ENCODE measurements around the gene INO80B.

The INO80B gene

GRCh38 chr2:74424139-74424992 lies 30.5 kb upstream of the INO80B start:
- DNase-seq = no peak
- in situ Hi-C loops (cut with MboI; ENCODE audit: low pct_unique_long_range_greater_than_20kb, low sequenced_read_pairs) = no loop called here

GRCh38 chr2:74424995-74425406 lies 29.9 kb upstream of the INO80B start:
- no peak for DNase-seq
- in situ Hi-C loops (cut with MboI; ENCODE audit: low pct_unique_long_range_greater_than_20kb, low sequenced_read_pairs) = no loop called here

- DNase-seq = no peak
- in situ Hi-C loops (cut with MboI; ENCODE audit: low pct_unique_long_range_greater_than_20kb, low sequenced_read_pairs) = no loop called here
Measured at GRCh38 chr2:74425523-74425922, 29.4 kb upstream of the INO80B start.

- in situ Hi-C loops (cut with MboI; ENCODE audit: low pct_unique_long_range_greater_than_20kb, low sequenced_read_pairs) = no loop called here
Measured at GRCh38 chr2:74426181-74426758, 28.6 kb upstream of the INO80B start.

GRCh38 chr2:74427551-74427950 lies 27.3 kb upstream of the INO80B start:
- in situ Hi-C loops (cut with MboI; ENCODE audit: low pct_unique_long_range_greater_than_20kb, low sequenced_read_pairs) = no loop called here

More at GRCh38 chr2:74426181-74426758, 28.6 kb upstream of the INO80B start:
- DNase-seq = no peak

GRCh38 chr2:74428675-74429074 lies 26.2 kb upstream of the INO80B start:
- in situ Hi-C loops (cut with MboI; ENCODE audit: low pct_unique_long_range_greater_than_20kb, low sequenced_read_pairs) = no loop called here
- no peak for DNase-seq

More at GRCh38 chr2:74427551-74427950, 27.3 kb upstream of the INO80B start:
- no peak for DNase-seq

- in situ Hi-C loops (cut with MboI; ENCODE audit: low pct_unique_long_range_greater_than_20kb, low sequenced_read_pairs) = no loop called here
- no peak for DNase-seq
Measured at GRCh38 chr2:74429487-74430451, 25.1 kb upstream of the INO80B start.

- in situ Hi-C loops (cut with MboI; ENCODE audit: low pct_unique_long_range_greater_than_20kb, low sequenced_read_pairs) = no loop called here
- no peak for DNase-seq
Measured at GRCh38 chr2:74430502-74430901, 24.4 kb upstream of the INO80B start.

GRCh38 chr2:74436111-74436805 lies 18.6 kb upstream of the INO80B start:
- no peak for DNase-seq
- in situ Hi-C loops (cut with MboI; ENCODE audit: low pct_unique_long_range_greater_than_20kb, low sequenced_read_pairs) = no loop called here

- in situ Hi-C loops (cut with MboI; ENCODE audit: low pct_unique_long_range_greater_than_20kb, low sequenced_read_pairs) = no loop called here
- DNase-seq = no peak
Measured at GRCh38 chr2:74436848-74437695, 17.8 kb upstream of the INO80B start.

- in situ Hi-C loops (cut with MboI; ENCODE audit: low pct_unique_long_range_greater_than_20kb, low sequenced_read_pairs) = no loop called here
- no peak for DNase-seq
Measured at GRCh38 chr2:74438248-74438647, 16.6 kb upstream of the INO80B start.

GRCh38 chr2:74439373-74439772 lies 15.5 kb upstream of the INO80B start:
- in situ Hi-C loops (cut with MboI; ENCODE audit: low pct_unique_long_range_greater_than_20kb, low sequenced_read_pairs) = no loop called here
- DNase-seq = no peak

- in situ Hi-C loops (cut with MboI; ENCODE audit: low pct_unique_long_range_greater_than_20kb, low sequenced_read_pairs) = no loop called here
- no peak for DNase-seq
Measured at GRCh38 chr2:74439803-74440377, 15.0 kb upstream of the INO80B start.

GRCh38 chr2:74440378-74441169 lies 14.3 kb upstream of the INO80B start:
- in situ Hi-C loops (cut with MboI; ENCODE audit: low pct_unique_long_range_greater_than_20kb, low sequenced_read_pairs) = no loop called here
- DNase-seq = peak; percentile 93

GRCh38 chr2:74441170-74441689 lies 13.7 kb upstream of the INO80B start:
- in situ Hi-C loops (cut with MboI; ENCODE audit: low pct_unique_long_range_greater_than_20kb, low sequenced_read_pairs) = no loop called here
- DNase-seq = no peak

GRCh38 chr2:74441690-74442482 lies 13.0 kb upstream of the INO80B start, which contains the start of gene RTKN:
TSS of gene RTKN (minus strand) at chr2:74441937. CDS start at chr2:74441816, 121 bp downstream.
- no peak for DNase-seq
- in situ Hi-C loops (cut with MboI; ENCODE audit: low pct_unique_long_range_greater_than_20kb, low sequenced_read_pairs) = no loop called here
